ENCODE measurements around the gene TIMP4. TPM values are rescaled to one million over a fixed set of nuclear protein-coding genes. Genes with fewer than 3 reads are reported as not detected.

Gene TIMP4
- total and polyA plus RNA-seq, 12 donors: 4.0 to 34.3 (median 9.7) TPM

DNA sequence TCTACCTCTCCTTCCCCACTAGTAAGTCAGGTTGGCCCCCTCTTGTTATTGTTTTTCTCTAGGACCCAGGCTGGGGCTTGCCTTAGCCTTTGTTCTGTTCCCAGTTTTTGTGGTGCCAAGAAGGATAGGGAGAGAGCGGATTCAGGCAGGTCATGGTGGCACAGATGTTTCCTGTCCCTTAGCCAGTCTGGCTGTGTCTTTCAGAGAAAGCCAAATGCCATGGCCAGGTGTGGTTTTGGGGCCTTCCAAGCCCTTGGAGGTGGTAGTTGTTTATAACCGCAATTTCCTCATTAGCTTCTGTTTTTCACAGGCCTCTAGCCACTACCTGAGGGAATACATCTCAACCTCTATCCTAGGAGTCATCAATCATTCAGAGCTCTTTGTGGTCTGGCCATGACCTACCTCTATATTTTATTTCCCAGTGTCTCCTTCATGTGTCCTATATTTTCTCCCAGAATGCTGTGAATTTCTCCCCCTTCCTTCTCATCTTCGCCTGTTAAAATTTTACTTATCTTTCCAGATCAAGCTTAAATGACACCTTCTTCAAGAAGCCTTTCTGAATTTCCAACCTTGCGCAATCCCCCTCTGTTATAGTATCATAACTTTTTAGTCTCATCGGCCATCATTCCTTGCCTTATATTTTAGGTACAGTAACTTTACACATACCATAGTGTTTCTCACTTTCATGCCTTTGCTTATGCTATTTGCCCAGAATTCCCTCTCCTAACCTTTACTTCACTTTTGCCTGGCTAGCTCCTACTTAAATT lies 38.2 kb downstream of the TIMP4 start:
- DNase-seq: no peak
- no peak overlapping the region for H3K27ac ChIP-seq
- 71 to 79% (median 74%) methylated on average over 5 of the region's 5 CpGs for WGBS, 4 donors
- no peaks in the 10 kb centered on the region for H3K4me1 ChIP-seq (replicated peaks in 1 of 2)
- no peaks in the 10 kb centered on the region for H3K27me3 ChIP-seq
- H3K36me3 ChIP-seq (replicated peaks in 1 of 2): no peaks in the 10 kb centered on the region
- no peak for TF ChIP-seq POLR2A (IDR thresholded peaks at IDR 0.05)
- TF ChIP-seq, protein P1, sequence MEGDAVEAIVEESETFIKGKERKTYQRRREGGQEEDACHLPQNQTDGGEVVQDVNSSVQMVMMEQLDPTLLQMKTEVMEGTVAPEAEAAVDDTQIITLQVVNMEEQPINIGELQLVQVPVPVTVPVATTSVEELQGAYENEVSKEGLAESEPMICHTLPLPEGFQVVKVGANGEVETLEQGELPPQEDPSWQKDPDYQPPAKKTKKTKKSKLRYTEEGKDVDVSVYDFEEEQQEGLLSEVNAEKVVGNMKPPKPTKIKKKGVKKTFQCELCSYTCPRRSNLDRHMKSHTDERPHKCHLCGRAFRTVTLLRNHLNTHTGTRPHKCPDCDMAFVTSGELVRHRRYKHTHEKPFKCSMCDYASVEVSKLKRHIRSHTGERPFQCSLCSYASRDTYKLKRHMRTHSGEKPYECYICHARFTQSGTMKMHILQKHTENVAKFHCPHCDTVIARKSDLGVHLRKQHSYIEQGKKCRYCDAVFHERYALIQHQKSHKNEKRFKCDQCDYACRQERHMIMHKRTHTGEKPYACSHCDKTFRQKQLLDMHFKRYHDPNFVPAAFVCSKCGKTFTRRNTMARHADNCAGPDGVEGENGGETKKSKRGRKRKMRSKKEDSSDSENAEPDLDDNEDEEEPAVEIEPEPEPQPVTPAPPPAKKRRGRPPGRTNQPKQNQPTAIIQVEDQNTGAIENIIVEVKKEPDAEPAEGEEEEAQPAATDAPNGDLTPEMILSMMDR (IDR thresholded peaks at IDR 0.05): no peak
- no peak overlapping the region for H3K4me3 ChIP-seq
- H3K9me3 ChIP-seq (replicated peaks in 1 of 3): no peaks in the 10 kb centered on the region
- intact Hi-C loops (cut with DNase I): no loop called here

DNA sequence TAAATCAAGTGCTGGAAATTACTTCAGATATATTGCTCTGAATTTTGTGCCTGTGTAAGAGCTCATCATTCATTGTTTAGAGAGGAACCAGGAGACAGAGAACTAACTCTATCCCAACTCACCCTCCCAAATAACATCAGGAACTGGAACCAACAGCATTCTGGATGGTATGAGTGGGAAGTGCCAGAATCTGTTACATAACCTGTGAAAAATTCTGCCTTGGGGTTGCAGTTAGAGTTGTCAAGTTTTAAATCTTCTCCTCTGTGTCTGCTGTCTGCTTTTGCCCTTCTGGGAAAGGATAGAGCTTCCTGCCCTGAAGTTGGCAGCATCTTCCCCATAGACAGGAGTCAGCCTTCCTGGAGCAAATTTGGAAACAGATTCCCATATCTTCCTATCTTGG lies 41.2 kb downstream of the TIMP4 start:
- intact Hi-C loops (cut with DNase I): no loop called here
- Histone ChIP-seq H3K36me3 (replicated peaks in 1 of 2) (no peaks in the 10 kb centered on the region), H3K9me3 (replicated peaks in 1 of 3) (no peaks in the 10 kb centered on the region), H3K27me3 (no peaks in the 10 kb centered on the region), H3K4me3 (no peak overlapping the region), H3K27ac (no peak overlapping the region), H3K4me1 (replicated peaks in 1 of 2) (no peaks in the 10 kb centered on the region)
- no peak for TF ChIP-seq POLR2A (IDR thresholded peaks at IDR 0.05)
- TF ChIP-seq, protein P1 (IDR thresholded peaks at IDR 0.05): no peak
- DNase-seq: no peak

DNA sequence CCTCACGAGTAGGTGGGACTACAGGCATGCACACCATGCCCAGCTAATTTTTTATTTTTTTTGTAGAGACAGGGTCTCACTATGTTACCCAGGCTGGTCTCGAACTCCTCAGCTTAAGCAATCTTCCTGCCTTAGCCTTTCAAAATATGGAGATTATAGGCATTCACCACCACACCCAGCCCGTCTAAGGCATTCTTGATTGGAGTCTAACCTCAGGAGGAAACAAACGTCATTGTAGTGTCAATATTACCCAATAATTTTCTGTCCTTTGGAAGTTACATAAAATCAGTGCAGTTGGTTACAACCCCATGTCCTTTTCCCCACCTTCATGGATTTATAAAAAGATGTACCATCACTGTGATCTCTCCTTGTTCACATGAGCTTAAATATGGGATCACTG lies 41.8 kb downstream of the TIMP4 start:
- intact Hi-C loops (cut with DNase I): no loop called here
- H3K36me3 ChIP-seq (replicated peaks in 1 of 2): no peaks in the 10 kb centered on the region
- TF ChIP-seq, protein P1 (IDR thresholded peaks at IDR 0.05): no peak
- no peak for TF ChIP-seq POLR2A (IDR thresholded peaks at IDR 0.05)
- no peak overlapping the region for H3K4me3 ChIP-seq
- 50 to 62% (median 59%) methylated on average over 4 of the region's 4 CpGs for WGBS, 4 donors
- no peak overlapping the region for H3K27ac ChIP-seq
- DNase-seq: no peak
- no peaks in the 10 kb centered on the region for H3K4me1 ChIP-seq (replicated peaks in 1 of 2)
- no peaks in the 10 kb centered on the region for H3K9me3 ChIP-seq (replicated peaks in 1 of 3)
- H3K27me3 ChIP-seq: no peaks in the 10 kb centered on the region

DNA sequence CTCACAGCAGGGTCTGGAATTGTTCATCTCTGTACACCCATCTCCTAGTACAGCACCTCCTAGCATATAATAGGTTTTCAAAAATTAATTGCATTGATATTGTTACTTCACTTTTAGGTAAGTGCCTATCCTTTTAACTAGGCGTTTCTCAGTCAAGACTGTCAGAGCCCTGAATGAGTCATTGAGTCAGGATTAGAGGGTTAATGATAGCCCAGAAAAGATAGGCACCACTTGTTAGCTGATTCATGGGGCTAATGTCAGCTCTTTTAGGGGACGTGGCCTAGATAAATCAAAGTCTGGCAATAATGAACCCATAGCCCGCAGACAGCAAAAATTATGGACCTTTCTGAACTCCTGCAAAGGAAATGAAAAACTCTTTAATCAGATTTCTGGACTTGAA lies 42.9 kb downstream of the TIMP4 start:
- intact Hi-C loops (cut with DNase I): no loop called here
- DNase-seq: no peak
- Histone ChIP-seq H3K36me3 (replicated peaks in 1 of 2) (no peaks in the 10 kb centered on the region), H3K4me1 (replicated peaks in 1 of 2) (no peaks in the 10 kb centered on the region), H3K9me3 (replicated peaks in 1 of 3) (no peaks in the 10 kb centered on the region), H3K27ac (no peak overlapping the region), H3K27me3 (no peaks in the 10 kb centered on the region), H3K4me3 (no peak overlapping the region)
- WGBS, 4 donors: 25 to 35% (median 31%) methylated on average over 3 of the region's 3 CpGs
- no peak for TF ChIP-seq POLR2A (IDR thresholded peaks at IDR 0.05)
- TF ChIP-seq, protein P1 (IDR thresholded peaks at IDR 0.05): no peak

Data from adrenal gland (tissue), 12 donors.